ENCODE data around the gene NRP2. TPM values are rescaled to one million over a fixed set of nuclear protein-coding genes. Genes with fewer than 3 reads are reported as not detected.

Gene NRP2
- total and polyA plus RNA-seq, 3 experiments from 2014 or later, result 0.91 to 0.94 TPM; not detected in 1

GRCh38 chr2:205686783-205687640 lies 4.7 kb downstream of the NRP2 start:
- H3K27ac ChIP-seq (ENCODE audit: low read depth, low read length), result no peak overlapping the region
- no peaks in the 10 kb centered on the region for H3K9me3 ChIP-seq (ENCODE audit: low read length)
- ChIA-PET CTCF (no interaction called here), POLR2A (no interaction called here)
- Mint-ChIP-seq H3K27me3 (peaks cover 22 to 62% of the 10 kb centered on the region in 2 donors), H3K4me3 (peak overlapping the region in 1 of 7 donors; percentile 54), H3K36me3 (no peaks in the 10 kb centered on the region), H3K4me1 (peaks cover 5 to 19% (median 12%) of the 10 kb centered on the region in 3 donors), H3K9me3 (no peaks in the 10 kb centered on the region), H3K27ac (no peak overlapping the region)
- peaks cover 23% of the 10 kb centered on the region for H3K27me3 ChIP-seq (ENCODE audit: insufficient read depth, low read length, poor library complexity, severe bottlenecking)
- H3K4me3 ChIP-seq (ENCODE audit: low read length), result no peak overlapping the region
- DNase-seq, result no peak
- no peaks in the 10 kb centered on the region for H3K4me1 ChIP-seq (ENCODE audit: insufficient read depth, low read length)
- no peaks in the 10 kb centered on the region for H3K36me3 ChIP-seq (ENCODE audit: insufficient read depth, low read length)

GRCh38 chr2:205687641-205687956 lies 5.3 kb downstream of the NRP2 start:
- ChIA-PET POLR2A (no interaction called here), CTCF (no interaction called here)
- Histone ChIP-seq H3K36me3 (ENCODE audit: insufficient read depth, low read length) (no peaks in the 10 kb centered on the region), H3K4me3 (ENCODE audit: low read length) (no peak overlapping the region), H3K27ac (ENCODE audit: low read depth, low read length) (no peak overlapping the region), H3K9me3 (ENCODE audit: low read length) (no peaks in the 10 kb centered on the region), H3K4me1 (ENCODE audit: insufficient read depth, low read length) (no peaks in the 10 kb centered on the region), H3K27me3 (ENCODE audit: insufficient read depth, low read length, poor library complexity, severe bottlenecking) (peaks cover 23% of the 10 kb centered on the region)
- Mint-ChIP-seq H3K4me1 (peaks cover 5 to 19% (median 11%) of the 10 kb centered on the region in 3 donors), H3K36me3 (no peaks in the 10 kb centered on the region), H3K9me3 (no peaks in the 10 kb centered on the region), H3K27ac (no peak overlapping the region), H3K27me3 (peaks cover 22 to 62% of the 10 kb centered on the region in 2 donors), H3K4me3 (no peak overlapping the region)
- DNase-seq, result no peak

GRCh38 chr2:205688417-205689200 lies 6.3 kb downstream of the NRP2 start:
- ChIA-PET CTCF (no interaction called here), POLR2A (no interaction called here)
- Mint-ChIP-seq H3K4me3 (no peak overlapping the region), H3K27me3 (peaks cover 15 to 52% of the 10 kb centered on the region in 2 donors), H3K27ac (no peak overlapping the region), H3K9me3 (no peaks in the 10 kb centered on the region), H3K36me3 (no peaks in the 10 kb centered on the region), H3K4me1 (peaks cover 2 to 13% (median 5%) of the 10 kb centered on the region in 3 donors)
- H3K27me3 ChIP-seq (ENCODE audit: insufficient read depth, low read length, poor library complexity, severe bottlenecking), result peaks cover 13% of the 10 kb centered on the region
- DNase-seq, result no peak
- no peaks in the 10 kb centered on the region for H3K9me3 ChIP-seq (ENCODE audit: low read length)
- no peak overlapping the region for H3K4me3 ChIP-seq (ENCODE audit: low read length)
- no peak overlapping the region for H3K27ac ChIP-seq (ENCODE audit: low read depth, low read length)
- no peaks in the 10 kb centered on the region for H3K4me1 ChIP-seq (ENCODE audit: insufficient read depth, low read length)
- H3K36me3 ChIP-seq (ENCODE audit: insufficient read depth, low read length), result no peaks in the 10 kb centered on the region

- H3K27ac Mint-ChIP-seq, result no peak overlapping the region
- ChIA-PET CTCF (no interaction called here), POLR2A (no interaction called here)
- DNase-seq, result no peak
- no peaks in the 10 kb centered on the region for H3K9me3 ChIP-seq (ENCODE audit: low read length)
- peaks cover 4% of the 10 kb centered on the region for H3K27me3 ChIP-seq (ENCODE audit: insufficient read depth, low read length, poor library complexity, severe bottlenecking)
- no peaks in the 10 kb centered on the region for H3K4me1 ChIP-seq (ENCODE audit: insufficient read depth, low read length)
- no peaks in the 10 kb centered on the region for H3K36me3 ChIP-seq (ENCODE audit: insufficient read depth, low read length)
- H3K4me3 ChIP-seq (ENCODE audit: low read length), result no peak overlapping the region
- H3K9me3 Mint-ChIP-seq, result no peaks in the 10 kb centered on the region
- H3K27me3 Mint-ChIP-seq, result peaks cover 5 to 40% of the 10 kb centered on the region in 2 donors
- no peaks in the 10 kb centered on the region for H3K36me3 Mint-ChIP-seq
- peaks cover 2 to 13% (median 5%) of the 10 kb centered on the region in 3 donors for H3K4me1 Mint-ChIP-seq
- H3K27ac ChIP-seq (ENCODE audit: low read depth, low read length), result no peak overlapping the region
- no peak overlapping the region for H3K4me3 Mint-ChIP-seq
Observed at GRCh38 chr2:205689820-205690219, 7.5 kb downstream of the NRP2 start.

GRCh38 chr2:205692104-205692503 lies 9.8 kb downstream of the NRP2 start:
- POLR2A ChIA-PET, result no interaction called here
- no peaks in the 10 kb centered on the region for H3K9me3 Mint-ChIP-seq
- no peaks in the 10 kb centered on the region for H3K36me3 Mint-ChIP-seq
- no peaks in the 10 kb centered on the region for H3K36me3 ChIP-seq (ENCODE audit: insufficient read depth, low read length)
- H3K4me3 ChIP-seq (ENCODE audit: low read length), result no peak overlapping the region
- peaks cover under 1% of the 10 kb centered on the region in 3 donors for H3K4me1 Mint-ChIP-seq
- no peak for DNase-seq
- H3K4me3 Mint-ChIP-seq, result no peak overlapping the region
- H3K9me3 ChIP-seq (ENCODE audit: low read length), result no peaks in the 10 kb centered on the region
- CTCF ChIA-PET, result no interaction called here
- H3K4me1 ChIP-seq (ENCODE audit: insufficient read depth, low read length), result no peaks in the 10 kb centered on the region
- peaks cover 6 to 22% of the 10 kb centered on the region in 2 donors for H3K27me3 Mint-ChIP-seq
- no peak overlapping the region for H3K27ac ChIP-seq (ENCODE audit: low read depth, low read length)
- no peaks in the 10 kb centered on the region for H3K27me3 ChIP-seq (ENCODE audit: insufficient read depth, low read length, poor library complexity, severe bottlenecking)
- H3K27ac Mint-ChIP-seq, result no peak overlapping the region

- ChIA-PET CTCF (no interaction called here), POLR2A (no interaction called here)
- no peaks in the 10 kb centered on the region for H3K4me1 Mint-ChIP-seq
- no peak overlapping the region for H3K27ac Mint-ChIP-seq
- H3K27ac ChIP-seq (ENCODE audit: low read depth, low read length), result no peak overlapping the region
- no peaks in the 10 kb centered on the region for H3K36me3 ChIP-seq (ENCODE audit: insufficient read depth, low read length)
- peaks cover 8 to 9% of the 10 kb centered on the region in 2 donors for H3K27me3 Mint-ChIP-seq
- no peak overlapping the region for H3K4me3 Mint-ChIP-seq
- no peak for DNase-seq
- H3K9me3 ChIP-seq (ENCODE audit: low read length), result no peaks in the 10 kb centered on the region
- H3K27me3 ChIP-seq (ENCODE audit: insufficient read depth, low read length, poor library complexity, severe bottlenecking), result no peaks in the 10 kb centered on the region
- no peaks in the 10 kb centered on the region for H3K36me3 Mint-ChIP-seq
- no peak overlapping the region for H3K4me3 ChIP-seq (ENCODE audit: low read length)
- no peaks in the 10 kb centered on the region for H3K9me3 Mint-ChIP-seq
- H3K4me1 ChIP-seq (ENCODE audit: insufficient read depth, low read length), result no peaks in the 10 kb centered on the region
Observed at GRCh38 chr2:205694256-205694655, 12.0 kb downstream of the NRP2 start.

GRCh38 chr2:205695460-205695991 lies 13.2 kb downstream of the NRP2 start:
- POLR2A ChIA-PET, result no interaction called here
- peaks cover 0 to 9% of the 10 kb centered on the region in 2 donors for H3K27me3 Mint-ChIP-seq

GRCh38 chr2:205696331-205696926 lies 14.1 kb downstream of the NRP2 start:
- DNase-seq, result no peak
- Histone ChIP-seq H3K36me3 (ENCODE audit: insufficient read depth, low read length) (no peaks in the 10 kb centered on the region), H3K27ac (ENCODE audit: low read depth, low read length) (no peak overlapping the region), H3K9me3 (ENCODE audit: low read length) (no peaks in the 10 kb centered on the region), H3K4me1 (ENCODE audit: insufficient read depth, low read length) (no peaks in the 10 kb centered on the region), H3K27me3 (ENCODE audit: insufficient read depth, low read length, poor library complexity, severe bottlenecking) (no peaks in the 10 kb centered on the region), H3K4me3 (ENCODE audit: low read length) (no peak overlapping the region)
- no peaks in the 10 kb centered on the region for H3K36me3 Mint-ChIP-seq
- no peak overlapping the region for H3K4me3 Mint-ChIP-seq
- H3K27ac Mint-ChIP-seq, result no peak overlapping the region
- ChIA-PET CTCF (no interaction called here), POLR2A (no interaction called here)
- no peaks in the 10 kb centered on the region for H3K9me3 Mint-ChIP-seq
- H3K27me3 Mint-ChIP-seq, result peaks cover 0 to 11% of the 10 kb centered on the region in 2 donors
- no peaks in the 10 kb centered on the region for H3K4me1 Mint-ChIP-seq

More at GRCh38 chr2:205695460-205695991, 13.2 kb downstream of the NRP2 start:
- Mint-ChIP-seq H3K4me1 (no peaks in the 10 kb centered on the region), H3K27ac (no peak overlapping the region), H3K36me3 (no peaks in the 10 kb centered on the region), H3K4me3 (no peak overlapping the region), H3K9me3 (no peaks in the 10 kb centered on the region)
- Histone ChIP-seq H3K9me3 (ENCODE audit: low read length) (no peaks in the 10 kb centered on the region), H3K4me3 (ENCODE audit: low read length) (no peak overlapping the region), H3K36me3 (ENCODE audit: insufficient read depth, low read length) (no peaks in the 10 kb centered on the region), H3K4me1 (ENCODE audit: insufficient read depth, low read length) (no peaks in the 10 kb centered on the region), H3K27ac (ENCODE audit: low read depth, low read length) (no peak overlapping the region), H3K27me3 (ENCODE audit: insufficient read depth, low read length, poor library complexity, severe bottlenecking) (no peaks in the 10 kb centered on the region)
- CTCF ChIA-PET, result no interaction called here
- no peak for DNase-seq
